Thyroid gland (tissue), 4 donors: Measurements from ENCODE around the gene MEOX2.

ENCODE experiments used
- POLR2A ChIP-seq, 2 donors: fragments of 450-650 bp; IDR thresholded peaks; one replicate each; pipeline ENCODE4 v1.6.1; 2017; ENCODE audit warnings: antibody characterized with exemption in 2 of 2, mild to moderate bottlenecking in 2 of 2, moderate library complexity in 1 of 2
- TF ChIP-seq, protein P1 (sequence below), 6 experiments: fragments of 200-600 bp in 3 of 6; fragments of 450-650 bp in 3 of 6; sonication (generic) in 3 of 6; IDR thresholded peaks; one replicate each; pipeline ENCODE4 v1.5.1; 2016 to 2019; ENCODE audit warnings: antibody characterized with exemption in 6 of 6, mild to moderate bottlenecking in 2 of 6, inconsistent platforms in 1 of 6, moderate library complexity in 1 of 6

DNA sequence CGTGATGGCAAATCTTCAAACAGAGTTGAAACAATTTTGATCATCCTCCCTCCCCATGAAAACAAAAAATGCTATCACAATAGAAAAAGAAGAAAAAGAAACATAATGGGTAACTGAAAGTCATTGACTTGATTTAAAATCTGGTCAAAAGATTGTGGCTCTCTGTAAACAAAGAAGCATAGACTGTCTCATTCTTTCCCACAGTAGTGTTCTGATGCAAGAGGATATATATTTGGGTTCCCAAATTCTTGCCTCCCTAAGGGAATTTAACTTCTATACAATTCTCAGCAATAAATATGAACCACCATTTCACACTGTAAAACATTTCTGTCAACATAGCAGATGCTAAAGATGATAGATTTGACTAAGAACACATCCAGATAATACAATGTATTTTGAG, 32.8 kb upstream of the MEOX2 start:
- TF ChIP-seq, protein P1, sequence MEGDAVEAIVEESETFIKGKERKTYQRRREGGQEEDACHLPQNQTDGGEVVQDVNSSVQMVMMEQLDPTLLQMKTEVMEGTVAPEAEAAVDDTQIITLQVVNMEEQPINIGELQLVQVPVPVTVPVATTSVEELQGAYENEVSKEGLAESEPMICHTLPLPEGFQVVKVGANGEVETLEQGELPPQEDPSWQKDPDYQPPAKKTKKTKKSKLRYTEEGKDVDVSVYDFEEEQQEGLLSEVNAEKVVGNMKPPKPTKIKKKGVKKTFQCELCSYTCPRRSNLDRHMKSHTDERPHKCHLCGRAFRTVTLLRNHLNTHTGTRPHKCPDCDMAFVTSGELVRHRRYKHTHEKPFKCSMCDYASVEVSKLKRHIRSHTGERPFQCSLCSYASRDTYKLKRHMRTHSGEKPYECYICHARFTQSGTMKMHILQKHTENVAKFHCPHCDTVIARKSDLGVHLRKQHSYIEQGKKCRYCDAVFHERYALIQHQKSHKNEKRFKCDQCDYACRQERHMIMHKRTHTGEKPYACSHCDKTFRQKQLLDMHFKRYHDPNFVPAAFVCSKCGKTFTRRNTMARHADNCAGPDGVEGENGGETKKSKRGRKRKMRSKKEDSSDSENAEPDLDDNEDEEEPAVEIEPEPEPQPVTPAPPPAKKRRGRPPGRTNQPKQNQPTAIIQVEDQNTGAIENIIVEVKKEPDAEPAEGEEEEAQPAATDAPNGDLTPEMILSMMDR (IDR thresholded peaks at IDR 0.05), result no peak
- TF ChIP-seq POLR2A (IDR thresholded peaks at IDR 0.05), result no peak
